PFSK-1 (cell line): Measurements from ENCODE around the gene TACR1.

Experiments
- POLR2AphosphoS5 ChIP-seq: IDR thresholded peaks from 2 replicates; pipeline ENCODE4 v1.6.1; 2012; ENCODE audit warnings: low read depth, mild to moderate bottlenecking, control low read depth, low read length, moderate library complexity
- REST ChIP-seq, 2 experiments: IDR thresholded peaks; 2 replicates each; pipeline versions ENCODE4 v1.6.1 to v1.8.0; 2011 to 2012; ENCODE audit warnings: low read depth in 2 of 2, low read length in 2 of 2, control low read depth in 1 of 2, inconsistent platforms in 1 of 2, mild to moderate bottlenecking in 1 of 2, moderate library complexity in 1 of 2; ENCODE audit not compliant: insufficient read depth in 1 of 2
- SIN3A ChIP-seq: IDR thresholded peaks from 2 replicates; pipeline ENCODE4 v1.6.1; 2012; ENCODE audit warnings: mild to moderate bottlenecking, low read length, moderate library complexity, borderline replicate concordance; ENCODE audit not compliant: insufficient read depth
- TAF1 ChIP-seq: IDR thresholded peaks from 2 replicates; pipeline ENCODE4 v1.6.1; 2012; ENCODE audit warnings: low read length, control low read depth, borderline replicate concordance; ENCODE audit not compliant: insufficient read depth

- TF ChIP-seq POLR2AphosphoS5 (no peak), TAF1 (no peak), REST (IDR thresholded peaks at IDR 0.05; ENCODE audit: insufficient read depth in 1 of 2, low read depth in 2 of 2, low read length in 2 of 2) (no peak), SIN3A (no peak)
These were observed 196.0 kb downstream of the TACR1 start for GRCh38 chr2:75003276-75003675.
